Neural cell (in vitro differentiated cells): ENCODE measurements around the gene SGF29. TPM values are rescaled to one million over a fixed set of nuclear protein-coding genes. Genes with fewer than 3 reads are reported as not detected.

Source experiments
- H2AFZ ChIP-seq: fragments of 200-600, 300-800 bp; sonication (generic), shearing (Covaris generic); 2 replicates; pipeline ENCODE4 v1.6.0; 2014; ENCODE audit warnings: low read depth, mild to moderate bottlenecking, antibody characterized with exemption, low read length, moderate library complexity
- H3F3A ChIP-seq: fragments of 200-600 bp; shearing (Covaris generic); 2 replicates; pipeline ENCODE4 v1.6.1; 2016; ENCODE audit warnings: mild to moderate bottlenecking, moderate library complexity, mixed read lengths, antibody characterized with exemption, low read length; ENCODE audit not compliant: insufficient read depth, poor library complexity, severe bottlenecking
- H3K27ac ChIP-seq: fragments of 200-600, 300-800 bp; sonication (generic), shearing (Covaris generic); 2 replicates; pipeline ENCODE4 v1.5.1; 2014; ENCODE audit warnings: mild to moderate bottlenecking, low read length, moderate library complexity
- H3K27me3 ChIP-seq: fragments of 300-800, 200-600 bp; sonication (generic), shearing (Covaris generic); 2 replicates; pipeline ENCODE4 v1.6.0; 2014; ENCODE audit warnings: mild to moderate bottlenecking, low read depth, low read length, moderate library complexity; ENCODE audit not compliant: insufficient read depth
- H3K36me3 ChIP-seq: fragments of 300-800, 200-600 bp; sonication (generic), shearing (Covaris generic); 2 replicates; pipeline ENCODE4 v1.5.1; 2014; ENCODE audit warnings: mild to moderate bottlenecking, antibody characterized with exemption, low read length, moderate library complexity; ENCODE audit not compliant: insufficient read depth
- H3K4me2 ChIP-seq: fragments of 300-800, 200-600 bp; sonication (generic), shearing (Covaris generic); 2 replicates; pipeline ENCODE4 v1.6.0; 2014; ENCODE audit warnings: mild to moderate bottlenecking, low read length
- H3K4me3 ChIP-seq: fragments of 300-800, 200-600 bp; sonication (generic), shearing (Covaris generic); 2 replicates; pipeline ENCODE4 v1.5.1; 2014; ENCODE audit warnings: mild to moderate bottlenecking, low read length, moderate library complexity
- H3K79me2 ChIP-seq: fragments of 200-600 bp; shearing (Covaris generic); replicated peaks from 2 replicates; pipeline ENCODE4 v1.6.0; 2014; ENCODE audit warnings: mild to moderate bottlenecking, low read length, moderate library complexity; ENCODE audit not compliant: insufficient read depth
- H3K9ac ChIP-seq: fragments of 300-800, 200-600 bp; sonication (generic), shearing (Covaris generic); 2 replicates; pipeline ENCODE4 v1.6.1; 2016; ENCODE audit warnings: mild to moderate bottlenecking, low read length, mixed read lengths
- H3K9me2 ChIP-seq: fragments of 200-600 bp; shearing (Covaris generic); 2 replicates; pipeline ENCODE4 v1.6.1; 2016; ENCODE audit warnings: mild to moderate bottlenecking, low read length, mixed read lengths; ENCODE audit not compliant: insufficient read depth
- H3K9me3 ChIP-seq: fragments of 200-600, 300-800 bp; sonication (generic), shearing (Covaris generic); 2 replicates; pipeline ENCODE4 v1.6.1; 2016; ENCODE audit warnings: mild to moderate bottlenecking, mixed run types, low read length, moderate library complexity, mixed read lengths
- H4K20me1 ChIP-seq: fragments of 200-600 bp; shearing (Covaris generic); 2 replicates; pipeline ENCODE4 v1.6.1; 2016; ENCODE audit warnings: mild to moderate bottlenecking, mixed run types; ENCODE audit not compliant: insufficient read depth
- CTCF ChIP-seq: fragments of 450-650 bp; IDR thresholded peaks from 2 replicates; pipeline ENCODE4 v1.5.1; 2014; ENCODE audit warnings: antibody characterized with exemption, mild to moderate bottlenecking, moderate library complexity; ENCODE audit not compliant: poor library complexity, severe bottlenecking
- EP300 ChIP-seq: fragments of 450-650 bp; conservative IDR thresholded peaks from 2 replicates; pipeline ENCODE4 v1.6.1; 2014; ENCODE audit warnings: antibody characterized with exemption, mild to moderate bottlenecking, moderate library complexity; ENCODE audit not compliant: poor library complexity, severe bottlenecking
- EZH2 ChIP-seq: fragments of 200-600, 300-800 bp; shearing (Covaris generic), sonication (generic); IDR thresholded peaks from 2 replicates; pipeline ENCODE4 v1.6.1; 2014; ENCODE audit warnings: antibody characterized with exemption, low read length, borderline replicate concordance, mild to moderate bottlenecking; ENCODE audit not compliant: insufficient read depth, poor library complexity, severe bottlenecking
- MXI1 ChIP-seq: fragments of 450-650 bp; conservative IDR thresholded peaks from 2 replicates; pipeline ENCODE4 v1.6.1; 2014; ENCODE audit warnings: antibody characterized with exemption, mild to moderate bottlenecking; ENCODE audit not compliant: poor library complexity, severe bottlenecking
- POLR2AphosphoS5 ChIP-seq: IDR thresholded peaks from 2 replicates; pipeline ENCODE4 v1.6.1; 2012
- RAD21 ChIP-seq: fragments of 450-650 bp; conservative IDR thresholded peaks from 2 replicates; pipeline ENCODE4 v1.6.1; 2014; ENCODE audit warnings: antibody characterized with exemption, mild to moderate bottlenecking, moderate library complexity
- REST ChIP-seq: IDR thresholded peaks from 2 replicates; pipeline ENCODE4 v1.6.1; 2012; ENCODE audit warnings: borderline replicate concordance
- SMC3 ChIP-seq: fragments of 450-650 bp; conservative IDR thresholded peaks from 2 replicates; pipeline ENCODE4 v1.6.1; 2014; ENCODE audit warnings: antibody characterized with exemption, mild to moderate bottlenecking, moderate library complexity; ENCODE audit not compliant: poor library complexity
- TAF1 ChIP-seq: IDR thresholded peaks from 2 replicates; pipeline ENCODE4 v1.6.1; 2012; ENCODE audit warnings: low read depth
- polyA plus RNA-seq: library from polyadenylated mRNA; depleted of rRNA; stranded (reverse); fragments of >200 nt; gene quantifications from 2 replicates; pipeline ENCODE4 v1.2.3, GENCODE V29; 2014

The SGF29 gene
- polyA plus RNA-seq, 1 donor from 2014 or later: 32.8 TPM

GRCh38 chr16:28520672-28521071, 33.0 kb upstream of the SGF29 start:
- no peaks in the 10 kb centered on the region for H3K9me3 ChIP-seq
- no peaks in the 10 kb centered on the region for H3K27me3 ChIP-seq
- no peaks in the 10 kb centered on the region for H3K36me3 ChIP-seq
- no peaks in the 10 kb centered on the region for H3K79me2 ChIP-seq
- H3F3A ChIP-seq: no peaks in the 10 kb centered on the region
- no peaks in the 10 kb centered on the region for H3K9me2 ChIP-seq
- H3K9ac ChIP-seq: no peak overlapping the region
- no peak overlapping the region for H3K4me2 ChIP-seq
- H2AFZ ChIP-seq: no peak overlapping the region
- H3K4me3 ChIP-seq: no peak overlapping the region
- no peak overlapping the region for H3K27ac ChIP-seq
- TF ChIP-seq MXI1: no peak
- no peak for TF ChIP-seq TAF1
- no peak for TF ChIP-seq POLR2AphosphoS5
- no peak for TF ChIP-seq SMC3
- no peak for TF ChIP-seq CTCF
- TF ChIP-seq EZH2: no peak
- no peak for TF ChIP-seq REST
- TF ChIP-seq EP300: no peak
- no peak for TF ChIP-seq RAD21
- H4K20me1 ChIP-seq: no peaks in the 10 kb centered on the region

- Histone ChIP-seq H2AFZ (no peak overlapping the region), H3K36me3 (no peaks in the 10 kb centered on the region), H3K9me3 (no peaks in the 10 kb centered on the region)
Measured at GRCh38 chr16:28521436-28521835, 32.3 kb upstream of the SGF29 start.

GRCh38 chr16:28522792-28523191, 30.9 kb upstream of the SGF29 start:
- no peaks in the 10 kb centered on the region for H4K20me1 ChIP-seq
- H3F3A ChIP-seq: no peaks in the 10 kb centered on the region
- H3K9me2 ChIP-seq: no peaks in the 10 kb centered on the region
- H3K9me3 ChIP-seq: no peaks in the 10 kb centered on the region
- no peak overlapping the region for H2AFZ ChIP-seq
- no peaks in the 10 kb centered on the region for H3K27me3 ChIP-seq
- no peak overlapping the region for H3K4me2 ChIP-seq
- H3K36me3 ChIP-seq: no peaks in the 10 kb centered on the region
- TF ChIP-seq POLR2AphosphoS5: no peak
- no peak for TF ChIP-seq MXI1
- no peak for TF ChIP-seq EZH2
- no peak for TF ChIP-seq REST
- TF ChIP-seq TAF1: no peak
- no peak for TF ChIP-seq EP300
- TF ChIP-seq CTCF: no peak
- no peaks in the 10 kb centered on the region for H3K79me2 ChIP-seq
- H3K4me3 ChIP-seq: no peak overlapping the region
- no peak overlapping the region for H3K27ac ChIP-seq
- no peak overlapping the region for H3K9ac ChIP-seq

More at GRCh38 chr16:28521436-28521835, 32.3 kb upstream of the SGF29 start:
- no peak for TF ChIP-seq MXI1
- no peak for TF ChIP-seq SMC3
- Histone ChIP-seq H3K27ac (no peak overlapping the region), H3K9me2 (no peaks in the 10 kb centered on the region), H3K79me2 (no peaks in the 10 kb centered on the region), H3F3A (no peaks in the 10 kb centered on the region), H4K20me1 (no peaks in the 10 kb centered on the region), H3K9ac (no peak overlapping the region), H3K4me3 (no peak overlapping the region), H3K27me3 (no peaks in the 10 kb centered on the region), H3K4me2 (no peak overlapping the region)
